Subcutaneous abdominal adipose tissue (tissue), 5 donors: ENCODE data around the gene VMP1.
A peak's percentile ranks its signal among the peaks of the same experiment; 100 is the strongest.

Experiments used
- H3K27ac ChIP-seq: one replicate; pipeline ENCODE4 v1.7.0; 2013; ENCODE audit warnings: low read depth, mild to moderate bottlenecking, inconsistent platforms, low read length, moderate library complexity
- H3K27me3 ChIP-seq, 5 donors: one replicate each; pipeline ENCODE4 v1.7.0; 2013; ENCODE audit warnings: low read length in 5 of 5, inconsistent platforms in 1 of 5; ENCODE audit not compliant: control insufficient read depth in 5 of 5, insufficient read depth in 4 of 5
- H3K36me3 ChIP-seq, 5 donors: one replicate each; pipeline ENCODE4 v1.7.0; 2013; ENCODE audit warnings: low read length in 5 of 5; ENCODE audit not compliant: control insufficient read depth in 5 of 5, insufficient read depth in 5 of 5
- H3K4me1 ChIP-seq, 5 donors: one replicate each; pipeline ENCODE4 v1.7.0; 2013; ENCODE audit warnings: low read length in 5 of 5, mild to moderate bottlenecking in 3 of 5, moderate library complexity in 1 of 5; ENCODE audit not compliant: control insufficient read depth in 5 of 5, insufficient read depth in 5 of 5
- H3K4me3 ChIP-seq, 5 donors: one replicate each; pipeline ENCODE4 v1.7.0; 2013; ENCODE audit warnings: low read length in 5 of 5, low read depth in 1 of 5
- H3K9ac ChIP-seq, 5 donors: one replicate each; pipeline ENCODE4 v1.7.0; 2013; ENCODE audit warnings: low read length in 5 of 5, mild to moderate bottlenecking in 4 of 5, moderate library complexity in 3 of 5
- H3K9me3 ChIP-seq, 5 donors: one replicate each; pipeline ENCODE4 v1.7.0; 2013; ENCODE audit warnings: low read length in 5 of 5; ENCODE audit not compliant: control insufficient read depth in 5 of 5
- donor health status: healthy.
- donor health status: healthy.
- donor health status: healthy.
- donor health status: healthy.
- donor health status: healthy.

VMP1 gene

DNA sequence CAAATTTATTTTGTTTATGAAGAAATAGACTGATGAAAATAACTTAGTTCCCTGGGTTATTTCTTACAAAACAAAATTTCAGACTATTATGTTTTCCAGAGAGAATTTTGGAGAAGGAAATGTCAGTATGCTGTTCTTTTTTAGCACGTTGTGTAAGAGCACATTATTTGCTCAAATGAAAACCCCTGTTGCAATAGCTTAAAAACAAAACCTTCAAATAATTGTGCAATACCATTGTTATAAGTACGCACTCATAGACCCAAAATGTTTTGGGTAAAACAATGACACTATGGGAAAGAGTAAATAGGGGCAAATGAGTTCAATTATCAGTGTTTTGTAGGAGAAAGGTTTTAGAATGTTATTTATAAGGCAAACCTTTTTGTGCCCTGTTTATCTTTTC is 18.2 kb downstream of the VMP1 start:
- H3K27me3 ChIP-seq = no peaks in the 10 kb centered on the region
- no peaks in the 10 kb centered on the region for H3K36me3 ChIP-seq
- no peaks in the 10 kb centered on the region for H3K9me3 ChIP-seq
- peak overlapping the region in 1 of 5 donors; percentile 24 for H3K4me3 ChIP-seq
- H3K9ac ChIP-seq = peak overlapping the region in 1 of 5 donors; percentile 47
- peaks cover 0 to 23% (median 11%) of the 10 kb centered on the region in 5 donors for H3K4me1 ChIP-seq
- peak overlapping the region; percentile 40 for H3K27ac ChIP-seq

DNA sequence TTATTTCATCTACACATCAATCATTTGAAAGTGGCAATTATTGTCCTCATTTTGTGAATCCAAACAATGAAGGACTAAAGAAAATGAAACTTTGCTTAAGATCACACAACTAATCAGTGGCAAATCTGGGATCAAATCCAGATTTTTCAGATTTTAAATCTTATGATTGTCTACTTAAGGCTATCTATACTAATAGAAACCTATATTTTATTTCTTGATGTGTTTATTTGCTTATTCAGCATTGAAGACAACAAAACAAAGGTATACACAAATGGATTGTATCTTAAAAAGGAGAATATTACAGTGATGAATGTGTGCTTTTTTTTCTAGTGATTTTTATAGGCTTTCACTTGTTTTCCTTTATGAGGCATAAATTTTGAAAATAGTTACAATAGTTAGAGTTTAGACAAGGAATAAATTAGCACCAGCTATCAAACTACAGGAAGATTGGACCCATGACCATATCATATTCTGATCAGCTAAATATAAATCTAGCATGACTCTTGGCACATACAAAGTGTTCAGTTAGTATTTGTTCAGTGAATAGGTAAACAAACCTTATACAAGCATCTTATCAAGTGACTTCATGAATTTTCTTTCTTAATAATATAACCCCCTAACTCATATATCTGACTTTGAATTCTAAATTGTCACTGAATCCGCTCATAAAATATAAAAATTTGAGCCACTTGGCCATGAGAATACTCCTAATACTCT is 20.5 kb downstream of the VMP1 start:
- Histone ChIP-seq H3K27ac (no peak overlapping the region), H3K9ac (no peak overlapping the region), H3K27me3 (no peaks in the 10 kb centered on the region), H3K36me3 (peaks cover 0 to 2% (median 0%) of the 10 kb centered on the region in 5 donors), H3K9me3 (no peaks in the 10 kb centered on the region), H3K4me3 (no peak overlapping the region), H3K4me1 (peaks cover 0 to 23% (median 11%) of the 10 kb centered on the region in 5 donors)

DNA sequence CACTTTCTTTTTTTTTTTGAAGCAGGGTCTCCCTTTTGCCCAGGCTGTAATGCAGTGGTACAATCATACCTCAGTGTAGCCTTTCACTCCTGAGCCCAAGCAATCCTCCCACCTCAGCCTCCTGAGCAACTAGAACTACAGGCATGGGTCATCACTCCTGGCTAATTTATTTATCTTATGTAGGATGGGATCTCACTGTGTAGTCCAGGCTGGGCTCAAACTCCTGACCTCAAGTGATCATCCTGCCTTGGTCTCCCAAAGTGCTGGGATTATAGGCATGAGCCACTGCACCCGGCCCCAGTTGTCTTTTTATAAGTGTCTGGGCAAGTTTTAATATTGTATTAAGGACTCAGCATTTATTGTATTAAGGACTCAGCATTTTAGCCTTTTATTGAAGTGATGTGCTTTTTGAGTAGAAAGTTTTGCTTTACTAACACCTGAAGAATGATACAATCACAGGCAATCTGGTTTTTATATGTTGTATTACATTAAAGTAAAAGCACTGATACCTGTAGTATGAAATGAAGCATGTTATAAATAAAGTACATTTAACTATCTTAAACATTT is 22.9 kb downstream of the VMP1 start:
- Histone ChIP-seq H3K27ac (no peak overlapping the region), H3K9me3 (no peaks in the 10 kb centered on the region), H3K27me3 (no peaks in the 10 kb centered on the region), H3K4me1 (peaks cover 0 to 15% (median 5%) of the 10 kb centered on the region in 5 donors), H3K9ac (no peak overlapping the region), H3K4me3 (no peak overlapping the region), H3K36me3 (peaks cover 0 to 7% (median 3%) of the 10 kb centered on the region in 5 donors)

DNA sequence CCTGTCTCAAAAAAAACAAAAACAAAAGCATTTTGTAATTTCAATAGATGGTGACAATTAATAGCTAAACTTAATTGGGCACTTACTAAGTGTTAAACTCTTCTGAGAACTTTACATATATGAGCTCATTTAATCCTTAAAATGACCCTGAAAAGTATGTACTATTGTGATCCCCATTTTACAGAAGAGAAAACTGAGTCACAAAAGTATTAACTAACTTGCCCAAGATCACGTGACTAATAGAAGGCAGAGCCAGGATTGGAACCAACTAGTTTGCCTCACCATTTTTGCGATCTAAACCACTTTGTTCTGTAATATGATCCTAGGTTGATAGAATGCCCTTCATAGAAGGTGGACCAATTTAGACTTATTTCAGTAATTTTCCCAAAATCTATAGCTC is 26.2 kb downstream of the VMP1 start:
- Histone ChIP-seq H3K36me3 (peaks cover 0 to 27% (median 10%) of the 10 kb centered on the region in 5 donors), H3K4me1 (peaks cover 0 to 10% (median 0%) of the 10 kb centered on the region in 5 donors), H3K9ac (no peak overlapping the region), H3K27me3 (no peaks in the 10 kb centered on the region), H3K27ac (no peak overlapping the region), H3K9me3 (no peaks in the 10 kb centered on the region), H3K4me3 (no peak overlapping the region)

DNA sequence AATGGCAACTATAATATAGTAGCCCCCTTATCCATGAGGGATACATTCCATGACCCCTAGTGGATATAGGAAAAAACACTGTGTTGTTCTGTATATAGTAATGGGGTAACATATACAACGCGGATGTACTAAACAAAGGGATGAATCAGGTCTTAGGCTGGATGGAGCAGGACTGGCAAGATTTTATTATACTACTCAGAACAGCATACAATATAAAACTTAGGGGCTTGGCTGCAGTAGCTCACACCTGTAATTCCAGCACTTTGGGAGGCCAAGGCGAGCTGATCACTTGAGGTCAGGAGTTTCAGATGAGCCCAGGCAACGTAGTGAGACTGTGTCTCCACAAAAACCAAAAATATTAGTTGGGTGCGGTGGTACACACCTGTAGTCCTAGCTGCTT is 26.8 kb downstream of the VMP1 start:
- Histone ChIP-seq H3K27me3 (no peaks in the 10 kb centered on the region), H3K4me3 (no peak overlapping the region), H3K9ac (no peak overlapping the region), H3K36me3 (peaks cover 0 to 27% (median 11%) of the 10 kb centered on the region in 5 donors), H3K9me3 (no peaks in the 10 kb centered on the region), H3K27ac (no peak overlapping the region), H3K4me1 (peaks cover 0 to 10% (median 0%) of the 10 kb centered on the region in 5 donors)

DNA sequence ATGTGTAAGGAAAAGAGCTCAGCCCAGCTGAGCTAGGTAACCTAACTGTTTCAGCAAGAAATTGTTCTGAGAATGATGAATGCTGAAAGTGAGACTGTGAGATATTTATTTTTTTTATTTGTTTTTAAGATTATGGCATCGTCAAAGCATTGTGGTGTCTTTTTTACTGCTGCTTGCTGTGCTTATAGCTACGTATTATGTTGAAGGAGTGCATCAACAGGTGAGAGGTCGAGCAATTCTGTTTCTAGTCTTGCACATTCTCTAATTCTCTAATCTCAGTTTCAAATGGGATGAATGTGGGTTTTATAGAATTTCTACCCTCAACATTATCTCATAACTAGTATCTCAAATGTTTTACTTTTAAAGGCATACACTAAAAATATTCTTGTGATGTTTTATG is 29.9 kb downstream of the VMP1 start:
- Histone ChIP-seq H3K9me3 (no peaks in the 10 kb centered on the region), H3K27me3 (no peaks in the 10 kb centered on the region), H3K4me1 (no peaks in the 10 kb centered on the region), H3K9ac (no peak overlapping the region), H3K36me3 (peaks cover 0 to 29% (median 12%) of the 10 kb centered on the region in 5 donors), H3K4me3 (no peak overlapping the region), H3K27ac (no peak overlapping the region)

DNA sequence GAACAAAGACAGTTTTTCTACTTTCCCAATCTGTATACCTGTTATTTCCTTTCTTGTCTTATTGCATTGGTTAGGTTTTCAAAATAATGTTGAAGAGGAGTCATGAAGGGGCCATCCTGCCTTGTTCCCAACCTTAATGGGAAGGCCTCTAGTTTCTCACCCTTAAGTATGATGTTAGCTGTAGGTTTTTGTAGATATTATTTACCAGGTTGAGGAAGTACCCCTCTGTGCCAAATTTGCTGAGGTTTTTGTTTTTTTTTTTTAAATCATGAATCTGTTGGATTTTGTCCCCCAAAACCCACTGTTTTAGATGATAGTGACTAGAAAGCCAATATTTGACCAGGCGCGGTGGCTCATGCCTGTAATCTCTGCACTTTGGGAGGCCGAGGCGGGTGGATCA is 36.4 kb downstream of the VMP1 start:
- Histone ChIP-seq H3K4me1 (no peaks in the 10 kb centered on the region), H3K9me3 (no peaks in the 10 kb centered on the region), H3K4me3 (no peak overlapping the region), H3K36me3 (peaks cover 0 to 7% (median 4%) of the 10 kb centered on the region in 5 donors), H3K27ac (no peak overlapping the region), H3K27me3 (no peaks in the 10 kb centered on the region), H3K9ac (no peak overlapping the region)

DNA sequence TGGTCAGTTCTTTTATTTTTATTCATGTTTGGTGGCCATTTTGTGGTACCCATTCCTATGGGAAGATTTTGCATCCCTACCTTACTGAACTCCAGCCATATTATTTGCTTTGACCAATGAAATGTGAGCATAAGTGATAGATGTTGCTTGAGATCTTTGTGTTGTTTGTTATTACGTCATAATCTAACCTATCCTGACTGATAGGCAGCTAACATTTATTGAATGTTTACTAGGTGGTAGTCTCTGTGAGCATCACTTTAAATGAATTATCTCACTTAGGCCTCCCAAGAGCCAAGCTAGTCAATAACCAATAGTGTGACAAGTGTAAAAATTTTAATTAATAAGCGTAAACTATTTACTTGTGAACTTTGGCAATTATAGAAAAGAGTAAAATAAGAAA is 37.6 kb downstream of the VMP1 start:
- Histone ChIP-seq H3K9ac (no peak overlapping the region), H3K27ac (no peak overlapping the region), H3K36me3 (peaks cover 0 to 7% (median 4%) of the 10 kb centered on the region in 5 donors), H3K4me1 (no peaks in the 10 kb centered on the region), H3K4me3 (no peak overlapping the region), H3K9me3 (no peaks in the 10 kb centered on the region), H3K27me3 (no peaks in the 10 kb centered on the region)

DNA sequence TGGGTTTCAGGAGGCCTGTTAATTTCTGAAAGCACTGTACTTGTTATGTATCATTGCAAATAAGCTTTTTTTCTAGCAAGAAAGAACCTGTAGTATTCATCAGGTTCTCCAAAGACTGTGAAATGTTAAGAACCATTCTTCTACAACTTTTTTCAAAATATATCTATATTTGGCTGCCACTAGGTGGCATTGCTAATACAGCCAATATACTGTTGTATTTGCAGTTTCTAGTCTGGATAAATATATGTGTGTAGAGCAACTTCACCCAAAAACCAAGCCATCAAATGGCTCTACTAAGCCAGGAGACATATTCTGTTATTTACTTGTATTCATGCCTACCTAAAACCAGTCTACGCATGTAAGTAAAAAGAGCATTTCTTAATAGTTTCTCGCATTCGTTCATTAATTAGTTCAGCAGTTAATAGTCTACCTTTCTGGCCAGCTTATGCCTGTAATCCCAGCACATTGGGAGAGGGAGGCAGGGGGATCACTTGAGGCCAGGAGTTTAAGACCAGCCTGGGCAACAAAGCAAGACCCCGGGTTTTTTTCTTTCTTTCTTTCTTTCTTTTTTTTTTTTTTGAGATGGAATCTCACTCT is 39.5 kb downstream of the VMP1 start:
- no peak overlapping the region for H3K27ac ChIP-seq
- no peak overlapping the region for H3K4me3 ChIP-seq
- no peak overlapping the region for H3K9ac ChIP-seq
- no peaks in the 10 kb centered on the region for H3K9me3 ChIP-seq
- peaks cover 0 to 4% (median 2%) of the 10 kb centered on the region in 5 donors for H3K36me3 ChIP-seq
- H3K27me3 ChIP-seq = no peaks in the 10 kb centered on the region
- no peaks in the 10 kb centered on the region for H3K4me1 ChIP-seq

DNA sequence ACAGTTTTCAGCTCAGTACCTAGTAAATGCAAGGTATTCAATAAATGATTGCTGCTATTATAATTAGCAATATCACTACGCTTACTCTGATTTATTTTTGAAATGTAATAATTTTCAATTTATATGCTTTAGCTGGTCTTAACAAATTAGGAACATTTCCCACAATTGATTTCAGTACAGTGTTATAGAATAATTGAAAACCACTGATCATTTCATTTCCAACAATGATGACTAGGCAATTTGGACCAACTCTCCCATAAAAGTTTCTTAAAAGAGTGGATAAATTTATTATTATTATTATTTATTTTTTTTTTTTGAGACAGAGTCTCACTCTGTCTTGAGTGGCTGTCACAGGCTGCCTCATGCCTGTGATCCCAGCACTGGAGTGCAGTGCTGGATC is 41.1 kb downstream of the VMP1 start:
- no peak overlapping the region for H3K9ac ChIP-seq

More for the DNA sequence above, 41.1 kb downstream of the VMP1 start:
- Histone ChIP-seq H3K27ac (no peak overlapping the region), H3K4me1 (peaks cover 0 to 3% (median 0%) of the 10 kb centered on the region in 5 donors), H3K4me3 (no peak overlapping the region), H3K9me3 (no peaks in the 10 kb centered on the region), H3K27me3 (no peaks in the 10 kb centered on the region), H3K36me3 (no peaks in the 10 kb centered on the region)
